Activated naive CD4-positive, alpha-beta T cell treated with anti-CD3 and anti-CD28 coated beads, Interleukin-2, amount 10 ng/mL, durations not matched to agents 5 hours and 36 hours (primary cell): ENCODE results near the gene FAM24B. TPM values are rescaled to one million over a fixed set of nuclear protein-coding genes. Genes with fewer than 3 reads are reported as not detected.

Experiments used
- total RNA-seq, 2 experiments: library from RNA; stranded (reverse); gene quantifications; one replicate each; pipeline ENCODE4 v1.2.3, GENCODE V29; 2021

Gene FAM24B, protein sequence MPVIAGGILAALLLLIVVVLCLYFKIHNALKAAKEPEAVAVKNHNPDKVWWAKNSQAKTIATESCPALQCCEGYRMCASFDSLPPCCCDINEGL
- total RNA-seq = 1 to 10 TPM; 8.5 to 9.1 TPM

DNA sequence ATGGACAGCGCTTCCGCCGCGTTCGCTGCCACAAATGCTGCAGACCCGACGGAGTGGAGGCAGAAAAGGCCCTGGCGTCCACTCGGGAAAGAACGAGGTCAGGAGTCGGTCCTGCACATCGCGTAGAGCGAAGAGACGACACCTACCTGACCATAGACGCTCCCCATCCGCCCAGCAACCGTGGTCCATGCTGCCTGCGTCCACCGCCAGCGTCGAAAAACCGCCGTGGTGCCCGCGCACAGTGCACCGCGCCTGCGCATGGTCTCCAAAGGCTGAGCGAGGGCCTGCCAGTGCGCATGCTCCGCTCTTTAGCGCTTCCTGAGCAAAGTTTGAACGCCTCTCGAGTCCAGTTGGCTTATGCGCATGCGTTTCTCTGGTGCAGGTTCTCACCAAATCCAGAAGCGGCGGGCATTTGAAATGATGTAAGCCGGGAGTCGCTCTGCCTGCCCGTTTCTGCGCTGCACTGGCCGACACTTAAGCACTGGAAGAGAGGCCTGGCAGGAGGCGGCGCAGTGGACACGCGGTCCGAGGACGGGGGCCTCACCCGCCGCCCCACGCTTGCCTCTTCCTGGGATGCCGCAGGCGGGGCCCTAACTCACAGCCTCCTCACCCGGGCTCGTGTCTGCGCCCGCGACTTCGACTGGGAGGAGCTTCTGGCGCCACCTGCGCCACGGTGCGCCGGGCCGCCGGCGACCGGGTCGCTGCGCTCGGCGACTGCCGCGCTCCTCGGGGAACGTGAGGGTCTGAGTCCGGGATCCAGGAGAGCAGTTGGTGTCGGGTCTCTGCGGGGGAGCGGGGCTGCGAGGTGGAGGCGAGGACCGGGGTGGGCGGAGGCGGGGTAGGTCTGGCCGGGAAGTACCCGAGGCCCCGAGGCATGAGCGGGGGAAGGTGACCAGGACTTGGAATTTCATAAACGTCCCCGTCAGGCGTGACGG is at the start of gene FAM24B:
TSS of gene FAM24B (minus strand) at position 243 of the 935 bp plus-strand sequence. CDS start 29,066 bp downstream, outside the sequence.

DNA sequence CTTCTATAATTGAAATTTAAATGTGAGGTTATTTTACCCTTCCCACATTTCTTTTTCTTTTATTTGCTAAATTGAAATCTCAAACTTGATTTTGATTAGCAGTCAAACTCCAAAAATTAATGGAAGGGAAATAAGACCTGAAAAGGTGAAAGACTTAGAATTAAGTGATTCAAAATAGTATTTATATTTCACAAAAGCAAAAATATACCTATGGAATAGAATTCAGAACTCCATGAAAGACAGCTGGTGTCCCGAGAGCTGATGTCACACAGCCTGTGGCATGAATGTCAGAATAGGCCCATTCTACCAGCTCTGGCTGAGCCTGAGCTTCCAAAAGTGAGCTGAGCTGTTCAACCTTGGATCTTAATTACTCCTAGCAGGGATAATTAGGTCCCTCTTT is 30.9 kb upstream of the FAM24B start, which contains the start of gene FAM24A:
TSS of gene FAM24A (plus strand) at position 301 of the 400 bp plus-strand sequence. CDS start 1,025 bp downstream, outside the sequence.

DNA sequence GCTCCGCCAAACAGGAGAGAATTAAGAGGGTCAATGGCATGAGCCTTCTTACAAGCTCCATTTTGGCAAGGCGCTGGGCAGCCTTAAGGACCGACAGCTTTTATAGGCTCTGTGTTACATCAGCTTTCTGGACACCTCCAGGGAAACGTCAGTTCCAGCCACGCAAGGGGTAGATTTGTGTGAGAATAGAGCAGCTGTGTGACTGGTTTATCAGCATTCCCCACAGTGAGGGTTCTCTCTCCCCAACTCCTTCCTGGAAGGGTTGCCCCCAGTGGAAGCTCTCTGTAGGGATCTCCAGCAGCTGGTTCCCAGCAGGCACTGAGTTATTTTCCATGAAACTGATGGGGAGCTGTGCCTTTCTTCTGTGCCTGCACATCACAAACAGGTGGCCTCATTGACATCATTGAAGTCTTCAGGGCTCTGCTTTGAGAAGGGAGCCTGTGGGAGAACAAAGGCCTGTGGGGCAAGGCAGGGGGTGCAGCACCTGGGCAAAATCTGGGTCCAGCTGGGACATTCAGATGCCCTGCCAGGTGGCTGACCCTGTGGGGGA is 33.5 kb downstream of the FAM24B start, which contains the start of gene CUZD1:
TSS of gene CUZD1 (minus strand) at position 75 of the 550 bp plus-strand sequence. CDS start at position 61, 14 bp downstream.

Other genes starting within 250 kb of the FAM24B start
- gene C10orf120, start 179.7 kb downstream of the FAM24B start, total RNA-seq = not detected
- 1 to 10 TPM; 1.8 to 2.0 TPM for gene CUZD1, start 33.7 kb downstream of the FAM24B start, total RNA-seq
- gene FAM24A, start 31.0 kb upstream of the FAM24B start, total RNA-seq = not detected
- gene C10orf88, start 74.6 kb upstream of the FAM24B start, total RNA-seq = 10 to 100 TPM; 15.0 to 15.2 TPM
- 1 to 10 TPM; 3.8 to 4.0 TPM for gene PSTK, start 100.8 kb upstream of the FAM24B start, total RNA-seq
- 10 to 100 TPM; 15.9 to 16.0 TPM for gene IKZF5, start 129.2 kb upstream of the FAM24B start, total RNA-seq
- 10 to 100 TPM; 19.4 to 20.5 TPM for gene ACADSB, start 129.4 kb upstream of the FAM24B start, total RNA-seq